B cell (primary cell): ENCODE results near the gene PIAS2. TPM values are rescaled to one million over a fixed set of nuclear protein-coding genes. Genes with fewer than 3 reads are reported as not detected.
A peak's percentile ranks its signal among the peaks of the same experiment; 100 is the strongest.

ENCODE experiments used
- ATAC-seq: fragments of 200-7000 bp; cut with Tn5 transposase; one replicate; pipeline ENCODE4 v1.10.0; 2021; ENCODE audit warnings: low read depth, mild to moderate bottlenecking, moderate number of reproducible peaks, moderate library complexity
- CTCF ChIA-PET: fragments of 350-600 bp; sonication (Branson Sonifier 250); formaldehyde crosslinking; loops from one replicate; lab custom pipeline; 2021; ENCODE audit warnings: antibody characterized with exemption, inconsistent platforms; lab: Charles Lee
- POLR2A ChIA-PET: fragments of 350-600 bp; sonication (Branson Sonifier 250); formaldehyde crosslinking; loops from one replicate; lab custom pipeline; 2021; ENCODE audit warnings: antibody characterized with exemption; lab: Charles Lee
- DNase-seq: peaks from one replicate; pipeline ENCODE4 v3.0.0; 2013
- H2AFZ ChIP-seq: 2 replicates; pipeline ENCODE4 v1.6.1; 2012; ENCODE audit warnings: mild to moderate bottlenecking, low read depth, low read length; ENCODE audit not compliant: insufficient read depth, poor library complexity, severe bottlenecking
- H3K27ac ChIP-seq, 2 donors: 1 replicate in 1 of 2; 2 replicates in 1 of 2; pipeline ENCODE4 v1.5.1; 2012 to 2013; ENCODE audit warnings: low read length in 2 of 2, mild to moderate bottlenecking in 2 of 2, moderate library complexity in 1 of 2
- H3K27me3 ChIP-seq, 4 experiments: fragments of 200-600 bp in 1 of 4; sonication (generic) in 1 of 4; replicated peaks in 1 of 4; 1 replicate in 2 of 4; 2 replicates in 2 of 4; pipeline versions ENCODE4 v1.6.1 to v1.7.0; 2013 to 2016; ENCODE audit warnings: low read length in 3 of 4, mild to moderate bottlenecking in 2 of 4, mixed read lengths in 1 of 4, moderate library complexity in 1 of 4; ENCODE audit not compliant: insufficient read depth in 4 of 4, control insufficient read depth in 3 of 4; ENCODE audit errors: control extremely low read depth in 1 of 4
- H3K36me3 ChIP-seq, 2 experiments: replicated peaks in 1 of 2; 1 replicate in 1 of 2; 2 replicates in 1 of 2; pipeline versions ENCODE4 v1.6.1 to v1.7.1; 2013; ENCODE audit warnings: low read length in 1 of 2; ENCODE audit not compliant: insufficient read depth in 2 of 2, control insufficient read depth in 1 of 2; ENCODE audit errors: control extremely low read depth in 1 of 2, extremely low read depth in 1 of 2
- H3K4me1 ChIP-seq, 2 donors: fragments of 200-600 bp in 1 of 2; sonication (generic) in 1 of 2; 1 replicate in 1 of 2; 2 replicates in 1 of 2; pipeline versions ENCODE4 v1.5.1 to v1.6.1; 2013 to 2017; ENCODE audit warnings: low read length in 2 of 2; ENCODE audit not compliant: control insufficient read depth in 2 of 2, insufficient read depth in 2 of 2
- H3K4me2 ChIP-seq: replicated peaks from 2 replicates; pipeline ENCODE3; 2012; ENCODE audit warnings: mild to moderate bottlenecking, low read depth, low read length; ENCODE audit not compliant: poor library complexity, severe bottlenecking
- H3K4me3 ChIP-seq, 5 experiments: fragments of 200-600 bp in 1 of 5; sonication (generic) in 1 of 5; 1 replicate in 3 of 5; 2 replicates in 2 of 5; pipeline versions ENCODE4 v1.5.1 to v1.7.0; 2011 to 2016; ENCODE audit warnings: low read length in 4 of 5, mild to moderate bottlenecking in 4 of 5, low read depth in 2 of 5, control low read depth in 1 of 5, moderate library complexity in 1 of 5; ENCODE audit not compliant: insufficient read depth in 1 of 5; ENCODE audit errors: control extremely low read depth in 1 of 5, extremely low read depth in 1 of 5
- H3K79me2 ChIP-seq: fragments of 200-600 bp; sonication (generic); one replicate; pipeline ENCODE4 v1.6.0; 2016; ENCODE audit warnings: low read length; ENCODE audit not compliant: control insufficient read depth, insufficient read depth
- H3K9ac ChIP-seq: fragments of 200-600 bp; sonication (generic); 2 replicates; pipeline ENCODE4 v1.6.1; 2017; ENCODE audit warnings: mild to moderate bottlenecking, low read length, moderate library complexity
- H3K9me3 ChIP-seq, 3 donors: one replicate each; pipeline versions ENCODE4 v1.6.1 to v1.7.1; 2013; ENCODE audit warnings: low read length in 2 of 3; ENCODE audit not compliant: control insufficient read depth in 2 of 3, insufficient read depth in 1 of 3; ENCODE audit errors: control extremely low read depth in 1 of 3
- H4K20me1 ChIP-seq: 2 replicates; pipeline ENCODE4 v1.6.0; 2012; ENCODE audit warnings: mild to moderate bottlenecking, low read length; ENCODE audit not compliant: insufficient read depth, control insufficient read depth, poor library complexity, severe bottlenecking
- H3K27ac Mint-ChIP-seq: one replicate; pipeline ENCODE4 v1.8.0; 2021; ENCODE audit warnings: mixed read lengths
- H3K27me3 Mint-ChIP-seq: one replicate; pipeline ENCODE4 v1.8.0; 2021; ENCODE audit warnings: mixed read lengths
- H3K4me1 Mint-ChIP-seq: one replicate; pipeline ENCODE4 v1.8.0; 2021; ENCODE audit warnings: mixed read lengths
- H3K4me3 Mint-ChIP-seq: one replicate; pipeline ENCODE4 v1.8.0; 2021; ENCODE audit warnings: mixed read lengths
- H3K9me3 Mint-ChIP-seq: one replicate; pipeline ENCODE4 v1.8.0; 2022; ENCODE audit warnings: mixed read lengths; ENCODE audit not compliant: insufficient read depth
- CTCF ChIP-seq: fragments of 200-600 bp; IDR thresholded peaks from one replicate; pipeline ENCODE4 v1.8.0; 2022; ENCODE audit warnings: antibody characterized with exemption, mild to moderate bottlenecking
- EZH2 ChIP-seq: IDR thresholded peaks from 2 replicates; pipeline ENCODE4 v1.6.1; 2012; ENCODE audit warnings: borderline replicate concordance, low read depth, mild to moderate bottlenecking, moderate library complexity, low read length; ENCODE audit not compliant: insufficient read depth, poor library complexity, severe bottlenecking
- WGBS: methylation state at CpG from one replicate; pipeline ENCODE4 v1.1.5; 2013; ENCODE audit warnings: missing lambda C conversion rate; ENCODE audit not compliant: insufficient coverage; 5-methylcytosine and 5-hydroxymethylcytosine counted together
- intact Hi-C: fragments of 100-400 bp; cut with micrococcal nuclease; formaldehyde crosslinking; loops from one replicate; pipeline ENCODE4 v1.10.0; 2022
- polyA plus RNA-seq: library from polyadenylated mRNA; depleted of rRNA; stranded (reverse); fragments of >200 nt; gene quantifications from 2 replicates; pipeline ENCODE4 v1.2.3, GENCODE V29; 2012
- total RNA-seq, 2 donors: library from RNA; stranded (reverse); fragments of 120-200 nt in 1 of 2; gene quantifications; 1 replicate in 1 of 2; 2 replicates in 1 of 2; pipeline versions ENCODE4 v1.2.3 to v1.2.4, GENCODE V29; 2013 to 2022

The PIAS2 gene
- total and polyA plus RNA-seq, 2 donors (not counting 1 experiment from before 2014, with no cell fraction given): 7.3 to 51.1 TPM

- H3K4me1 ChIP-seq: peaks cover 10 to 25% of the 10 kb centered on the region in 2 donors
- H3K9me3 ChIP-seq: no peaks in the 10 kb centered on the region
- H2AFZ ChIP-seq: peak overlapping the region; percentile 87
- TF ChIP-seq EZH2 (no peak), CTCF (no peak)
- no peaks in the 10 kb centered on the region for H4K20me1 ChIP-seq
- H3K27me3 Mint-ChIP-seq: no peaks in the 10 kb centered on the region
- peak overlapping the region; percentile 89 for H3K4me3 Mint-ChIP-seq
- peaks cover 37% of the 10 kb centered on the region for H3K79me2 ChIP-seq
- intact Hi-C loops: loop anchor here (1.0 to 2.0 kb wide), 5 partner anchors 29 to 749 kb away; partner anchors contain the start of genes HDHD2 and IER3IP1
- CTCF ChIA-PET: interaction anchor here (1.0 to 1.3 kb wide), 3 partner anchors 257 to 744 kb away, joined by 3 to 4 read pairs (median 4); a partner anchor contains a TSS
- POLR2A ChIA-PET: interaction anchor here (0.6 to 0.7 kb wide), 3 partner anchors 59 to 1231 kb away, joined by 3 to 5 read pairs (median 3); no protein-coding TSS in a partner anchor
- H3K4me3 ChIP-seq: peak overlapping the region; percentile 19 to 79 (median 73)
- H3K27me3 ChIP-seq: no peaks in the 10 kb centered on the region
- H3K4me1 Mint-ChIP-seq: peaks cover 42% of the 10 kb centered on the region
- DNase-seq: no peak
- H3K27ac ChIP-seq: peak overlapping the region; percentile 58 to 81
- ATAC-seq: no peak
- WGBS: 34% methylated on average over 25 of the region's 33 CpGs
- H3K9me3 Mint-ChIP-seq: no peaks in the 10 kb centered on the region
- peak overlapping the region; percentile 90 for H3K4me2 ChIP-seq
- no peaks in the 10 kb centered on the region for H3K36me3 ChIP-seq
- peak overlapping the region; percentile 85 for H3K27ac Mint-ChIP-seq
- H3K9ac ChIP-seq: peak overlapping the region; percentile 72
These were observed 695 bp upstream of the PIAS2 start for GRCh38 chr18:46917803-46918600.
